Fibroblast of lung (primary cell): ENCODE data around the gene RASGEF1C. TPM values are rescaled to one million over a fixed set of nuclear protein-coding genes. Genes with fewer than 3 reads are reported as not detected.

Source experiments
- DNase-seq, 2 donors: peaks; one replicate each; pipeline versions ENCODE4 v3.0.0 to v3.0.0-alpha.2; 2010; ENCODE audit warnings: low read depth in 2 of 2
- H2AFZ ChIP-seq: 2 replicates; pipeline ENCODE4 v1.5.1; 2012; ENCODE audit warnings: low read length, control low read depth, inconsistent platforms
- H3K27ac ChIP-seq: 2 replicates; pipeline ENCODE4 v1.5.1; 2011; ENCODE audit warnings: low read length, control low read depth; ENCODE audit not compliant: insufficient read depth
- H3K27me3 ChIP-seq: 2 replicates; pipeline ENCODE4 v1.5.1; 2011; ENCODE audit warnings: mild to moderate bottlenecking, low read length; ENCODE audit not compliant: control insufficient read depth, insufficient read depth
- H3K36me3 ChIP-seq: 2 replicates; pipeline ENCODE4 v1.5.1; 2011; ENCODE audit warnings: low read length; ENCODE audit not compliant: control insufficient read depth, insufficient read depth
- H3K4me1 ChIP-seq: 2 replicates; pipeline ENCODE4 v1.5.1; 2011; ENCODE audit warnings: low read length; ENCODE audit not compliant: control insufficient read depth, insufficient read depth; ENCODE audit errors: extremely low read depth
- H3K4me2 ChIP-seq: 2 replicates; pipeline ENCODE4 v1.5.1; 2011; ENCODE audit warnings: low read length, control low read depth; ENCODE audit not compliant: insufficient read depth; ENCODE audit errors: extremely low read depth
- H3K4me3 ChIP-seq, 4 experiments: fragments of 200-600 bp in 1 of 4; sonication (generic) in 1 of 4; replicated peaks in 1 of 4; 2 replicates each; pipeline ENCODE4 v1.5.1; 2011 to 2016; ENCODE audit warnings: low read length in 4 of 4, low read depth in 3 of 4, mild to moderate bottlenecking in 3 of 4, control low read depth in 2 of 4, inconsistent platforms in 1 of 4, mixed read lengths in 1 of 4; ENCODE audit not compliant: insufficient read depth in 1 of 4; ENCODE audit errors: control extremely low read depth in 1 of 4
- H3K79me2 ChIP-seq: 2 replicates; pipeline ENCODE4 v1.5.1; 2012; ENCODE audit warnings: mild to moderate bottlenecking, low read length, inconsistent platforms; ENCODE audit not compliant: control insufficient read depth, insufficient read depth
- H3K9ac ChIP-seq: 2 replicates; pipeline ENCODE4 v1.5.1; 2011; ENCODE audit warnings: mild to moderate bottlenecking, low read length, control low read depth; ENCODE audit not compliant: insufficient read depth
- H3K9me3 ChIP-seq: 2 replicates; pipeline ENCODE4 v1.5.1; 2012; ENCODE audit warnings: low read depth, low read length; ENCODE audit not compliant: control insufficient read depth, insufficient read depth
- H4K20me1 ChIP-seq: 2 replicates; pipeline ENCODE4 v1.5.1; 2011; ENCODE audit warnings: low read length; ENCODE audit not compliant: control insufficient read depth, insufficient read depth; ENCODE audit errors: extremely low read depth
- CTCF ChIP-seq, 2 donors: IDR thresholded peaks in 1 of 2; conservative IDR thresholded peaks in 1 of 2; 1 replicate in 1 of 2; 2 replicates in 1 of 2; pipeline ENCODE4 v1.5.1; 2011 to 2012; ENCODE audit warnings: low read length in 2 of 2, control low read depth in 1 of 2, inconsistent platforms in 1 of 2, low read depth in 1 of 2, mild to moderate bottlenecking in 1 of 2
- EZH2 ChIP-seq: IDR thresholded peaks from 2 replicates; pipeline ENCODE4 v1.5.1; 2012; ENCODE audit warnings: low read length, control low read depth, mild to moderate bottlenecking; ENCODE audit errors: missing control alignments
- polyA plus RNA-seq, 2 donors: library from polyadenylated mRNA; depleted of rRNA in 1 of 2; stranded (reverse) in 1 of 2; unstranded in 1 of 2; fragments of >200 nt; gene quantifications; 2 replicates each; pipeline ENCODE4 v1.2.1, GENCODE V29; 2011 to 2012; ENCODE audit warnings: missing spikeins in 1 of 2
- total RNA-seq: library from RNA; depleted of rRNA; stranded (reverse); fragments of >200 nt; gene quantifications from 2 replicates; pipeline ENCODE4 v1.2.1, GENCODE V29; 2014

The RASGEF1C gene
- total and polyA plus RNA-seq, 2 donors (not counting 1 experiment from before 2014, with no cell fraction given) = under 0.01 TPM; not detected in 1

- DNase-seq = no peak
- H3K9ac ChIP-seq = no peak overlapping the region
- H3K4me3 ChIP-seq = no peak overlapping the region
- no peaks in the 10 kb centered on the region for H3K4me1 ChIP-seq
- TF ChIP-seq CTCF (conservative IDR thresholded peaks at IDR 0.05 in 1 of 2, IDR thresholded peaks at IDR 0.05 in 1 of 2; ENCODE audit: low read depth in 1 of 2, low read length in 2 of 2) (no peak), EZH2 (no peak)
- H3K36me3 ChIP-seq = no peaks in the 10 kb centered on the region
- no peak overlapping the region for H3K27ac ChIP-seq
- no peaks in the 10 kb centered on the region for H4K20me1 ChIP-seq
- H2AFZ ChIP-seq = no peak overlapping the region
- no peaks in the 10 kb centered on the region for H3K79me2 ChIP-seq
- H3K27me3 ChIP-seq = no peaks in the 10 kb centered on the region
- no peak overlapping the region for H3K4me2 ChIP-seq
- H3K9me3 ChIP-seq = no peaks in the 10 kb centered on the region
Measured at GRCh38 chr5:180140571-180140970, 68.4 kb downstream of the RASGEF1C start.

- Histone ChIP-seq H3K36me3 (no peaks in the 10 kb centered on the region), H2AFZ (no peak overlapping the region), H3K9ac (no peak overlapping the region), H3K79me2 (no peaks in the 10 kb centered on the region), H3K27me3 (no peaks in the 10 kb centered on the region), H3K4me3 (no peak overlapping the region), H3K9me3 (no peaks in the 10 kb centered on the region), H3K27ac (no peak overlapping the region), H4K20me1 (no peaks in the 10 kb centered on the region), H3K4me2 (no peak overlapping the region), H3K4me1 (no peaks in the 10 kb centered on the region)
- no peak for DNase-seq
- no peak for TF ChIP-seq CTCF (conservative IDR thresholded peaks at IDR 0.05 in 1 of 2, IDR thresholded peaks at IDR 0.05 in 1 of 2; ENCODE audit: low read depth in 1 of 2, low read length in 2 of 2)
- no peak for TF ChIP-seq EZH2
Measured at GRCh38 chr5:180140079-180140554, 68.9 kb downstream of the RASGEF1C start.

GRCh38 chr5:180139731-180140055, 69.3 kb downstream of the RASGEF1C start:
- DNase-seq = no peak
- Histone ChIP-seq H2AFZ (no peak overlapping the region), H3K4me1 (no peaks in the 10 kb centered on the region), H4K20me1 (no peaks in the 10 kb centered on the region), H3K9me3 (no peaks in the 10 kb centered on the region), H3K9ac (no peak overlapping the region), H3K79me2 (no peaks in the 10 kb centered on the region), H3K36me3 (no peaks in the 10 kb centered on the region), H3K27me3 (no peaks in the 10 kb centered on the region), H3K4me3 (no peak overlapping the region), H3K27ac (no peak overlapping the region), H3K4me2 (no peak overlapping the region)
- no peak for TF ChIP-seq EZH2
- no peak for TF ChIP-seq CTCF (conservative IDR thresholded peaks at IDR 0.05 in 1 of 2, IDR thresholded peaks at IDR 0.05 in 1 of 2; ENCODE audit: low read depth in 1 of 2, low read length in 2 of 2)
